ENCODE data around the gene CCR5AS.

Gene CCR5AS

DNA sequence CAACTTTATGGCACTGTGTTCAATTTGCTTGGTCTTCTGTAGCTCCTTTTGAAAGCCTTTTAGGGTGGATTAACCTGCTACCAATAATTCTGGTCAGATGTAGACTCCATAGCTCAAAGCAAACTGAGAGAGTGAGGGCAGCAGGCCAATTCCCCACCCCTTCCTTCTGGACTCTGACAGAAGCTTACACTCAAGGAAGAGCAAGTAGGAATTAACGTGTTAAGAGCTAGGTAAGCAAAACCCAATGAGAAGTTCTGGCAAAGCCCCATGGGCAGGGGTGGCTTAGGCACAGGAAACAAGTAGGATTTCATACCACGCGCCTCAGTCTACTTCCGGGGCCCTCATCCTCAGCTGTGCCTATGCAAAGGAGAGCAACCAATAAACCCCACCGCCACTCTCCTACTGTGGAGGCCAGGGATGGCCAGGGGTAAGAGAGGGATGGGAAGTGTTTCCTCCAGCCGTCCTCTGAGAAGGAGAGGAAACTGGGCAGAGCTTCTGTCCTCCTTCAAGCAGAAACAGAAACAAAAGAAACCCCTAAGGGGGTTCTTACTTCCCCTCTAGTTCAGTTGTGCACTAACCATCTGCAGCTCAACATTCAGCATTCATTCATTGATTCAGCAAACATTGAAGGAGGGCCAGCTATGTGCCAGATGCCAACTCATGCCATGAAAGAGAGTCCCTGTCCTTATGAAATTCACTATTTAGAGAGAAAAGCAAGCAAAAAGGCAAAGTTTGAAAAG, 23.5 kb downstream of the CCR5AS start:
- DNase-seq (ENCODE audit: extremely low read depth, low read depth, low spot score), result no peak

DNA sequence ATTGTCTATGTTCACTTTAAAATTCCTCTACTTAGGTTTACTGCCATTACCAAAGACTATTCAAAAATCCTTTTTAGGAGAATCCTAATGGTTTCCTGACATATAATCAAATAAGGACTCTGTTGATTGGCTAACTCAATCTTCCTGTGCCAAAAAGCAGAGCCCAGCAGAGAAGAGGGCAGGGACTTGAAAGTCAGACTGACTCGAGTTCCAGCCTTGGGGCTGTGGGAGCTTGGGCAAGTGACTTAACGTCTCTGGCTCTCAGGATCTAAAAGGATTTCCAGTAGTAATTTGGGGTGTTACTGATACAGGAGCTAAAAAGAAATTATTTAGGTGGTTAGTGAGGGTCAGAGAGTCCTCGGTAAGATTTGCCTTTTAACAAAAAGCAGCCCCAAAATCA, 25.2 kb downstream of the CCR5AS start:
- DNase-seq (ENCODE audit: extremely low read depth, low read depth, low spot score), result no peak

DNA sequence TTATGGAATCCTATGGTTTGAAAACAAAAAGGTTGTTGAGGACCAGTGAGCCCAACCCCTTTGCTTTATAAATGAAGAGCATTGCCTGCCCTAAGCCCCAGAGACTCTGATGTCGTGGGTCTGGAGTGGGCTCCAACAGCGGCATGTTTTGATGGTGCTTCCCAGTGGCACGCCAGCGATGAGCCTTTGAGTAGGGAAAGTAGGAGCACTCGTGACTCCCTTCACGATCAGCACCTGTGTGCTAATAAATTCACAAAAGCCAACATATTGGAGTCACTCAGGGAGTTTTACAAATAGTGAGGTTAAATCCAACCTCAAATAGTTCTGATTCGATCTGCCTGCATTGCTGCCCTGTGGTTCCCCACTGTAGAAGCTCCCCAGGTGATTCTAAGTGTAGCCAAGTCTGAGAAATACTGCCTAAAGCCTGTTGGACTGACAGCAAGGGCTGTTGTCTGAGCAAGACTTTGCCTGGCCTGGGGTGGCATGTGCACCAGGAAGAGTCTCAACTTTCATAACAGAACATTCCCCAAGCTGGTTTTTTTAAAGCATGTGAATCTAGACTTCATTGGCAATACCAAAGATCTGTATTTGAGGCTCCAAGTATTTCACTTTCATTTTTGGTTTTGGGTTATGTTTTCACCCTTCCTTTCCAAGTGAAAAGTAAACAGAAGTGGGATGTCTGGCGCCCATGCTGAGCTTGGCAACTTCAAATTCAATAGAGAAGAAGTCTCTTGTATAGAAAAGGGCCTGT, 26.2 kb downstream of the CCR5AS start:
- DNase-seq (ENCODE audit: extremely low read depth, low read depth, low spot score), result no peak

DNA sequence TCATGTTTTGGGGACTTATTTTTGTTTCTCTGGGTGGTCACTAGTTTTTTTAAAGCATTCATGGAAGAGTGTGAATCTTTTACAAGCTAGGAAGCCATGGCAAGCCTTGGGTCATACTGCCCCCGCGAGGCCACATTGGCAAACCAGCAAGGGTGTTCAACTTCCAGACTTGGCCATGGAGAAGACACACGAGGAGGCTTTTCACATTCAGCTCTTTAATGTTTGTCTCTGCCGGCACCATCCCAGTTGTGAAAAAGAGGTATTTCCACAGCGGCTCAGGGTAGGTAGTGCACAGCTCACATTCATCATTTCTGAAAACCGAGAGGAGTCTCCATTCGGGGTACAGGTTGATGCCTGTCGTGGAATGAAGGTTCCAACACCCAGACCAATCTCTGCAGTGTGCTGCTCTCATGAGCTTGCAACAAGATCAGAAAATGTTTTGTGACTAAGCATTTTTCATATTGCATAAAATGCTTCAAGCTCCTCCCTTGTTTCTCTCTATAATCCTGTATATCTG, 28.4 kb downstream of the CCR5AS start:
- DNase-seq (ENCODE audit: extremely low read depth, low read depth, low spot score), result no peak

DNA sequence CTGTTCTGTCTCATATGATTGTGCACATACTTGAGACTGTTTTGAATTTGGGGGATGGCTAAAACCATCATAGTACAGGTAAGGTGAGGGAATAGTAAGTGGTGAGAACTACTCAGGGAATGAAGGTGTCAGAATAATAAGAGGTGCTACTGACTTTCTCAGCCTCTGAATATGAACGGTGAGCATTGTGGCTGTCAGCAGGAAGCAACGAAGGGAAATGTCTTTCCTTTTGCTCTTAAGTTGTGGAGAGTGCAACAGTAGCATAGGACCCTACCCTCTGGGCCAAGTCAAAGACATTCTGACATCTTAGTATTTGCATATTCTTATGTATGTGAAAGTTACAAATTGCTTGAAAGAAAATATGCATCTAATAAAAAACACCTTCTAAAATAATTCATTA, 31.1 kb downstream of the CCR5AS start:
- no peak for DNase-seq (ENCODE audit: extremely low read depth, low read depth, low spot score)

DNA sequence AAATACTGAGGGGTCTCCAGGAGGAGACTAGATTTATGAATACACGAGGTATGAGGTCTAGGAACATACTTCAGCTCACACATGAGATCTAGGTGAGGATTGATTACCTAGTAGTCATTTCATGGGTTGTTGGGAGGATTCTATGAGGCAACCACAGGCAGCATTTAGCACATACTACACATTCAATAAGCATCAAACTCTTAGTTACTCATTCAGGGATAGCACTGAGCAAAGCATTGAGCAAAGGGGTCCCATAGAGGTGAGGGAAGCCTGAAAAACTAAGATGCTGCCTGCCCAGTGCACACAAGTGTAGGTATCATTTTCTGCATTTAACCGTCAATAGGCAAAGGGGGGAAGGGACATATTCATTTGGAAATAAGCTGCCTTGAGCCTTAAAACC, 31.6 kb downstream of the CCR5AS start:
- DNase-seq (ENCODE audit: extremely low read depth, low read depth, low spot score), result no peak

DNA sequence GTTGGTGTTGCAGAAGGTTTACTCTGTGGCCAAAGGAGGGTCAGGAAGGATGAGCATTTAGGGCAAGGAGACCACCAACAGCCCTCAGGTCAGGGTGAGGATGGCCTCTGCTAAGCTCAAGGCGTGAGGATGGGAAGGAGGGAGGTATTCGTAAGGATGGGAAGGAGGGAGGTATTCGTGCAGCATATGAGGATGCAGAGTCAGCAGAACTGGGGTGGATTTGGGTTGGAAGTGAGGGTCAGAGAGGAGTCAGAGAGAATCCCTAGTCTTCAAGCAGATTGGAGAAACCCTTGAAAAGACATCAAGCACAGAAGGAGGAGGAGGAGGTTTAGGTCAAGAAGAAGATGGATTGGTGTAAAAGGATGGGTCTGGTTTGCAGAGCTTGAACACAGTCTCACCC, 32.1 kb downstream of the CCR5AS start:
- no peak for DNase-seq (ENCODE audit: extremely low read depth, low read depth, low spot score)

DNA sequence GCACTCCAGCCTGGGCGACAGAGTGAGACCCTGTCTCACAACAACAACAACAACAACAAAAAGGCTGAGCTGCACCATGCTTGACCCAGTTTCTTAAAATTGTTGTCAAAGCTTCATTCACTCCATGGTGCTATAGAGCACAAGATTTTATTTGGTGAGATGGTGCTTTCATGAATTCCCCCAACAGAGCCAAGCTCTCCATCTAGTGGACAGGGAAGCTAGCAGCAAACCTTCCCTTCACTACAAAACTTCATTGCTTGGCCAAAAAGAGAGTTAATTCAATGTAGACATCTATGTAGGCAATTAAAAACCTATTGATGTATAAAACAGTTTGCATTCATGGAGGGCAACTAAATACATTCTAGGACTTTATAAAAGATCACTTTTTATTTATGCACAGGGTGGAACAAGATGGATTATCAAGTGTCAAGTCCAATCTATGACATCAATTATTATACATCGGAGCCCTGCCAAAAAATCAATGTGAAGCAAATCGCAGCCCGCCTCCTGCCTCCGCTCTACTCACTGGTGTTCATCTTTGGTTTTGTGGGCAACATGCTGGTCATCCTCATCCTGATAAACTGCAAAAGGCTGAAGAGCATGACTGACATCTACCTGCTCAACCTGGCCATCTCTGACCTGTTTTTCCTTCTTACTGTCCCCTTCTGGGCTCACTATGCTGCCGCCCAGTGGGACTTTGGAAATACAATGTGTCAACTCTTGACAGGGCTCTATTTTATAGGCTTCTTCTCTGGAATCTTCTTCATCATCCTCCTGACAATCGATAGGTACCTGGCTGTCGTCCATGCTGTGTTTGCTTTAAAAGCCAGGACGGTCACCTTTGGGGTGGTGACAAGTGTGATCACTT, 34.1 kb downstream of the CCR5AS start:
- no peak for DNase-seq (ENCODE audit: extremely low read depth, low read depth, low spot score)

DNA sequence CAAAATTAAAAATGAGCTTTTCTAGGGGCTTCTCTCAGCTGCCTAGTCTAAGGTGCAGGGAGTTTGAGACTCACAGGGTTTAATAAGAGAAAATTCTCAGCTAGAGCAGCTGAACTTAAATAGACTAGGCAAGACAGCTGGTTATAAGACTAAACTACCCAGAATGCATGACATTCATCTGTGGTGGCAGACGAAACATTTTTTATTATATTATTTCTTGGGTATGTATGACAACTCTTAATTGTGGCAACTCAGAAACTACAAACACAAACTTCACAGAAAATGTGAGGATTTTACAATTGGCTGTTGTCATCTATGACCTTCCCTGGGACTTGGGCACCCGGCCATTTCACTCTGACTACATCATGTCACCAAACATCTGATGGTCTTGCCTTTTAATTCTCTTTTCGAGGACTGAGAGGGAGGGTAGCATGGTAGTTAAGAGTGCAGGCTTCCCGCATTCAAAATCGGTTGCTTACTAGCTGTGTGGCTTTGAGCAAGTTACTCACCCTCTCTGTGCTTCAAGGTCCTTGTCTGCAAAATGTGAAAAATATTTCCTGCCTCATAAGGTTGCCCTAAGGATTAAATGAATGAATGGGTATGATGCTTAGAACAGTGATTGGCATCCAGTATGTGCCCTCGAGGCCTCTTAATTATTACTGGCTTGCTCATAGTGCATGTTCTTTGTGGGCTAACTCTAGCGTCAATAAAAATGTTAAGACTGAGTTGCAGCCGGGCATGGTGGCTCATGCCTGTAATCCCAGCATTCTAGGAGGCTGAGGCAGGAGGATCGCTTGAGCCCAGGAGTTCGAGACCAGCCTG, 35.1 kb downstream of the CCR5AS start:
- no peak for DNase-seq (ENCODE audit: extremely low read depth, low read depth, low spot score)

DNA sequence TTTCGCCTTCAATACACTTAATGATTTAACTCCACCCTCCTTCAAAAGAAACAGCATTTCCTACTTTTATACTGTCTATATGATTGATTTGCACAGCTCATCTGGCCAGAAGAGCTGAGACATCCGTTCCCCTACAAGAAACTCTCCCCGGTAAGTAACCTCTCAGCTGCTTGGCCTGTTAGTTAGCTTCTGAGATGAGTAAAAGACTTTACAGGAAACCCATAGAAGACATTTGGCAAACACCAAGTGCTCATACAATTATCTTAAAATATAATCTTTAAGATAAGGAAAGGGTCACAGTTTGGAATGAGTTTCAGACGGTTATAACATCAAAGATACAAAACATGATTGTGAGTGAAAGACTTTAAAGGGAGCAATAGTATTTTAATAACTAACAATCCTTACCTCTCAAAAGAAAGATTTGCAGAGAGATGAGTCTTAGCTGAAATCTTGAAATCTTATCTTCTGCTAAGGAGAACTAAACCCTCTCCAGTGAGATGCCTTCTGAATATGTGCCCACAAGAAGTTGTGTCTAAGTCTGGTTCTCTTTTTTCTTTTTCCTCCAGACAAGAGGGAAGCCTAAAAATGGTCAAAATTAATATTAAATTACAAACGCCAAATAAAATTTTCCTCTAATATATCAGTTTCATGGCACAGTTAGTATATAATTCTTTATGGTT, 35.9 kb downstream of the CCR5AS start, which contains the start of gene CCR5:
Gene CCR5 (plus strand): TSS at position 108 of the 680 bp plus-strand sequence. CDS start 1,957 bp downstream, outside the sequence.
- DNase-seq (ENCODE audit: extremely low read depth, low read depth, low spot score), result no peak

DNA sequence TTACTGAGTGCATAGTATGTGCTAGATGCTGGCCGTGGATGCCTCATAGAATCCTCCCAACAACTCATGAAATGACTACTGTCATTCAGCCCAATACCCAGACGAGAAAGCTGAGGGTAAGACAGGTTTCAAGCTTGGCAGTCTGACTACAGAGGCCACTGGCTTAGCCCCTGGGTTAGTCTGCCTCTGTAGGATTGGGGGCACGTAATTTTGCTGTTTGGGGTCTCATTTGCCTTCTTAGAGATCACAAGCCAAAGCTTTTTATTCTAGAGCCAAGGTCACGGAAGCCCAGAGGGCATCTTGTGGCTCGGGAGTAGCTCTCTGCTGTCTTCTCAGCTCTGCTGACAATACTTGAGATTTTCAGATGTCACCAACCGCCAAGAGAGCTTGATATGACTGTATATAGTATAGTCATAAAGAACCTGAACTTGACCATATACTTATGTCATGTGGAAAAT, 37.2 kb downstream of the CCR5AS start:
- DNase-seq (ENCODE audit: extremely low read depth, low read depth, low spot score), result no peak

DNA sequence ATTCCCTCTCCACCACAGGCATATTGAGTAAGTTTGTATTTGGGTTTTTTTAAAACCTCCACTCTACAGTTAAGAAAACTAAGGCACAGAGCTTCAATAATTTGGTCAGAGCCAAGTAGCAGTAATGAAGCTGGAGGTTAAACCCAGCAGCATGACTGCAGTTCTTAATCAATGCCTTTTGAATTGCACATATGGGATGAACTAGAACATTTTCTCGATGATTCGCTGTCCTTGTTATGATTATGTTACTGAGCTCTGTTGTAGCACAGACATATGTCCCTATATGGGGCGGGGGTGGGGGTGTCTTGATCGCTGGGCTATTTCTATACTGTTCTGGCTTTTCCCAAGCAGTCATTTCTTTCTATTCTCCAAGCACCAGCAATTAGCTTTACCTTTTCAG, 37.7 kb downstream of the CCR5AS start:
- DNase-seq (ENCODE audit: extremely low read depth, low read depth, low spot score), result no peak

DNA sequence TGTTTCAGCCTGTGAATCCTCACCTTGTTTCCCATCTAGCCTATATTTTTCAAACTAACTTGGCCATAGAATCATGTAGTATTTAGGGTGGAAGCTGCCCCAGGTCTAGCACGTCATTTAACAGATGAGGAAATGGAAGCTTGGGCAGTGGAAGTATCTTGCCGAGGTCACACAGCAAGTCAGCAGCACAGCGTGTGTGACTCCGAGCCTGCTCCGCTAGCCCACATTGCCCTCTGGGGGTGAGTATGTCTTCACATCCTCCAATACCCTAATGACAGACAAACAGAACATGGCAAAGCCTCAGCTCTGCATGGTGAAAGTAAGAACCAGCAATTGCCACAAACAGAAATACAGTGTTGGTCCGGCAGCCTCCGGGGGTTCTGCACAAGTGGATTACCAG, 38.3 kb downstream of the CCR5AS start:
- DNase-seq (ENCODE audit: extremely low read depth, low read depth, low spot score), result no peak

DNA sequence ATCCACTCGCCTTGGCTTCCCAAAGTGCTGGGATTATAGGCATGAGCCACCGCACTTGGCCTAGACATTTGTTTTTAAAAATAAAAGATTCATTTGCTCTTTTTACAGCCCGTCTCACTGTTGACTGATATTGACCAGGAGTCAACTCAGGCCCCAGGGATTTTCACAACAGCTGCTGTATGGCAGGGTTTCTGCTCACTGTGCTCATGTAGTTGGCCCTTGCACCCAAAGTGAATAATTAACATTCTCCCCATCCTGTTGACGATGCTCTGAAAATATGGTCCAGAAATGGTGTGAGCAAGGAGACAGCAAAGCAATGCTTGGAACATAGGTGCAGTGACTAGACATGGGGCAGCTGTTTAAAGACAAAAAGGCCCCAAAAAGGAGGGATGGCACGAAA, 39.1 kb downstream of the CCR5AS start:
- DNase-seq (ENCODE audit: extremely low read depth, low read depth, low spot score), result no peak

DNA sequence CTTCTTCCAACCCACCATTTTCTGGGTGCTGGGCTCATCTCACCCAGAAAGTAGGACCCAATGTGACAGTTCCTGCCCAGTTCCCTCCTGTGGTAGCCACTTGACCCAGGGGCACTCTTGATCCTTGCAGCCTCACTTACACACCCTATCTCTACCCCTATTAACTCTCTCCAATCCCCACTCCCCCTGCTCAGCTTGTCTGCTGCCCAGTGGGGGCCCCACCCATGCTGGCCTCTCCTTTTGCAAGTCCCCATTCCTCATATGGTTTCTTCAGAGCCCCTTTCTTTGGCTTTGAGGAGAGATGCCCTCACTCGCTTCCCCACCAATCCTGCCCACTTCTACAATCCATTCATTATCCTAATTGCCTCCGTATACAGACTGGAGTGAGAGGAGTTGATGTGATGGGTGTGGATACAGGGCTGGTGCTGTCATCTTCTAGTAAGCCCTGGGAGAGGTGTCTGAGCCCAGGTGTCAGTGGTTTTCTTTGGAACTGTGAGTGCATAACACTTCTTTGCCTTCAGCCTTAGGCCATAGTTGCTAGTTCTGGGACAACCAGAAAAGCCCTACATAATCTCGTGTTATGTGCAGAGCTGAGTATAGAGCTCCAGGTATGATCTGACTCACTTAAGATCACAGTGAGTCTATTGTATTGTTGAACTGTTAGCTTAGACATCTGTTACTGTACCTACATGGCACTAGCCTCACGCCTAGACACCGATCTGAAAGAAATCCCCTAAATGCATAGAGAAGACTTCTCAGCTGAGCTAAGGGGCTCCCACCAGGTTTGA, 40.9 kb downstream of the CCR5AS start:
- no peak for DNase-seq (ENCODE audit: extremely low read depth, low read depth, low spot score)

DNA sequence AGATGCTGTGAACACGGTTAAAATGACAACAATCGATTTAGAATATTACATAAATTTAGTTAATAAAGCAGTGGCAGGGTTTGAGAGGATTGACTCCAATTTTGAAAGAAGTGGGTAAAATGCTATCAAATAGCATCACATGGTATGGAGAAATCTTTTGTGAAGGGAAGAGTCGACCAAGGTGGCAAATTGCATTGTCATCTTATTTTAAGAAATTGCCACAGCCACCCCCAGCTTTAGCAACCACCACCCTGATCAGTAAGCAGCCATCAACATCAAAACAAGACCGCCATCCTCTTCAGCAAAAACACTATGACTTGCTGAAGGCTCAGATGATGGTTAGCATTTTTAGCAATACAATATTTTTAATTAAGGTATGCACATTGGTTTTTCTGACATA, 41.8 kb downstream of the CCR5AS start:
- DNase-seq (ENCODE audit: extremely low read depth, low read depth, low spot score), result no peak

DNA sequence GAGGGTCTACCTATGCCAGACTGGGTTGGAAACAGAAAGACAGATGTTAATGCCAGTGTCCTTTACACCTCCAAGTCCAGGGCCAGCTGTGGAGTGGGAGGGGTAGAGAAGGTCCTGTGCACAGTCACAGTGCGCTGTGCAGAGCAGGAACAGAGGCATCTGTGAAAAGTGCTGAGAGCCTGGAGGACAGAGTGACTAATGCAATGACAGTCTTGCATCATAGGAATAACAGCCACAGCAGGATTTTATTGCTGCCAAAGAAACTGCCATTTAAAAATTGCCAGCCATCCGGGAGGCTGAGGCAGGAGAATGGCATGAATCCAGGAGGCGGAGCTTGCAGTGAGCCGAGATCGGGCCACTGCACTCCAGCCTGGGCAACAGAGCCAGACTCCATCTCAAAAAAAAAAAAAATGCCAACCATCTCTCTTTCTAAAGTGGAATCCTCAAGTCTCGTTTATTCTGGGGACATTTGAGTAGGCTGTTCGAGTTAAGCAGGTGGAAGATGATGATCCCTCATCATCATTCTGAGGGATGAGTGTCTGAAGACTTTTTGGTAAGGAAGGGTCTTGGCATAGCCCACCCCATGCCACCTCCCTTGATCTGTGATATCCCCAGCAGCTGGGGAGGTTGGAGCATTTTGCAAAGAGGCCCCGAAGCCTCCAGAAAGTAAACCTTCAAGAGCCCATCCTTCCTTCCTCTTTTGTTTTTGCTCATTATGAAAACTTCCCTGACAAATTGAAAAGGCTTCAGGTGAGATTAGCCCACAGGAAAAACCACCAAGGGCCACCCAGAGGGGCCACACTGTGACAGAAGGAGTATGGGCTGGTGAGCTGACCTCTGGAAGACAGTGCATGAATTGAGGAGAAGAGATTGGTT, 45.2 kb downstream of the CCR5AS start:
- no peak for DNase-seq (ENCODE audit: extremely low read depth, low read depth, low spot score)

DNA sequence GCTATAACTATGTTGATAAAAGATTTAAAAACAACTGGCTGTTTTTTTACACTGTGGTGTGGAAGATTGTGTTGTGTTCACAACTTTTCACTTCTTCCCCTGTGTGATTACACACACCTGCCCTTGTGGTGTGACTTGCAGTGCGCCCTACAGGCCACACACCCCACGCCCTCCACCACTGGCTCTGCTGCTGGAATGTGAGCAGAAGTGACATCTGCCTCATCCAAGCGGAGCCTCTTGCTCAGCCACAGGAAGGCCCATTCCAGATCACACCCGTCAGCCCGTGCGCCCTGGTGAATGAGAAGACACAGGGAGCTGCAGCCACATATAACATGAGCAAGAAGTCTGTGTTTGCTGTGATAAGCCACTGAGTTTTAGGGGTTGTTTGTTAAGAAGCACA, 46.0 kb downstream of the CCR5AS start:
- no peak for DNase-seq (ENCODE audit: extremely low read depth, low read depth, low spot score)

All from glomerular endothelial cell (primary cell).